ENCODE data around the gene NVL.

Gene NVL

DNA sequence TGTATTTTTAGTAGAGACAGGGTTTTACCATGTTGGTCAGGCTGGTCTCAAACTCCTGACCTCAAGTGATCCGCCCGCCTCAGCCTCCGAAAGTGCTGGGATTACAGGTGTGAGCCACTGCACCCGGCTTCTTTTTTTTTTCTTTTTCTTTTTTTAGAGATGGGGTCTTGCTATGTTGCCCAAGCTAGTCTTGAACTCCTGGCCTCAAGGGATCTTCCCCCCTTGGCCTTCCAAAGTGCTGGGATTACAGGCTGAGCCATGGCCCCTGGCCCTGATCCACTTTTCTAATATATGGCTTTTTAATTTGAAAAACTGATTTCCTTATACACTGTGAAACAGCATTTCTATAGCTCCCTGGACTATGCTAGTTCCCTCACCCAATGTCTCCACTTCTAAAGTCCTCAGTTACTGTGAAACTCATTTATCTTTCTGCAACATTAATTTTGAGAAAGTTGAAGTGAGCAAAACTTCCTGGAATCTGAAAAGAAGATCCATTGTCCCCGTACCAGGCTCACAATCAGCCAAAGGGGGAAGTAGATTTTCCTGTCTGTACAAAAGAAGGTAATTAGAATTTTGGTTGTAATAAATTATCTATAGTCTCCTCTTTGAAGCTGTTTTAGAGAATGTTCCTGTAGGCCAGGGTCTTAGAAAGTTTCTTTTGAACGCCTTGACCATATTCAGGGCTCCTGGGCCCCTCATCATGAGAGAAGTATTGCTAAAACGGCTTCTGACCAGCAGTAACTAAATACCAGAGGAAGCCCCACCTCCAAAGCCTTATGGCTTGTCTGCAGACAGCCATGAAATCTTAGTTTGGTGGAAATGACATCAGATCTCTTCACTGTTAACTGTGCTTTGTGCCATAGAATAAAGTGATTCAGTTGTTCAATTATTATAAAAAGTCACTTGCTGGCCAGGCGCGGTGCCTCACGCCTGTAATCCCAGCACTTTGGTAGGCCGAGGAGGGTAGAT, 112.0 kb downstream of the NVL start:
- ATAC-seq, result no peak
- TF ChIP-seq ZFP3 (CRISPR knock-in tag; IDR thresholded peaks at IDR 0.05) (no peak), OSR1 (CRISPR knock-in tag; IDR thresholded peaks at IDR 0.05) (no peak), PPARA (CRISPR knock-in tag; IDR thresholded peaks at IDR 0.05; ENCODE audit: borderline replicate concordance) (no peak), ZNF8 (CRISPR knock-in tag; IDR thresholded peaks at IDR 0.05) (no peak)
- TF ChIP-seq, protein P1, sequence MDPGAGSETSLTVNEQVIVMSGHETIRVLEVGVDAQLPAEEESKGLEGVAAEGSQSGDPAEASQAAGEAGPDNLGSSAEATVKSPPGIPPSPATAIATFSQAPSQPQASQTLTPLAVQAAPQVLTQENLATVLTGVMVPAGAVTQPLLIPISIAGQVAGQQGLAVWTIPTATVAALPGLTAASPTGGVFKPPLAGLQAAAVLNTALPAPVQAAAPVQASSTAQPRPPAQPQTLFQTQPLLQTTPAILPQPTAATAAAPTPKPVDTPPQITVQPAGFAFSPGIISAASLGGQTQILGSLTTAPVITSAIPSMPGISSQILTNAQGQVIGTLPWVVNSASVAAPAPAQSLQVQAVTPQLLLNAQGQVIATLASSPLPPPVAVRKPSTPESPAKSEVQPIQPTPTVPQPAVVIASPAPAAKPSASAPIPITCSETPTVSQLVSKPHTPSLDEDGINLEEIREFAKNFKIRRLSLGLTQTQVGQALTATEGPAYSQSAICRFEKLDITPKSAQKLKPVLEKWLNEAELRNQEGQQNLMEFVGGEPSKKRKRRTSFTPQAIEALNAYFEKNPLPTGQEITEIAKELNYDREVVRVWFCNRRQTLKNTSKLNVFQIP (CRISPR knock-in tag; IDR thresholded peaks at IDR 0.05; ENCODE audit: borderline replicate concordance, low read depth), result no peak
- TF ChIP-seq, protein P2, sequence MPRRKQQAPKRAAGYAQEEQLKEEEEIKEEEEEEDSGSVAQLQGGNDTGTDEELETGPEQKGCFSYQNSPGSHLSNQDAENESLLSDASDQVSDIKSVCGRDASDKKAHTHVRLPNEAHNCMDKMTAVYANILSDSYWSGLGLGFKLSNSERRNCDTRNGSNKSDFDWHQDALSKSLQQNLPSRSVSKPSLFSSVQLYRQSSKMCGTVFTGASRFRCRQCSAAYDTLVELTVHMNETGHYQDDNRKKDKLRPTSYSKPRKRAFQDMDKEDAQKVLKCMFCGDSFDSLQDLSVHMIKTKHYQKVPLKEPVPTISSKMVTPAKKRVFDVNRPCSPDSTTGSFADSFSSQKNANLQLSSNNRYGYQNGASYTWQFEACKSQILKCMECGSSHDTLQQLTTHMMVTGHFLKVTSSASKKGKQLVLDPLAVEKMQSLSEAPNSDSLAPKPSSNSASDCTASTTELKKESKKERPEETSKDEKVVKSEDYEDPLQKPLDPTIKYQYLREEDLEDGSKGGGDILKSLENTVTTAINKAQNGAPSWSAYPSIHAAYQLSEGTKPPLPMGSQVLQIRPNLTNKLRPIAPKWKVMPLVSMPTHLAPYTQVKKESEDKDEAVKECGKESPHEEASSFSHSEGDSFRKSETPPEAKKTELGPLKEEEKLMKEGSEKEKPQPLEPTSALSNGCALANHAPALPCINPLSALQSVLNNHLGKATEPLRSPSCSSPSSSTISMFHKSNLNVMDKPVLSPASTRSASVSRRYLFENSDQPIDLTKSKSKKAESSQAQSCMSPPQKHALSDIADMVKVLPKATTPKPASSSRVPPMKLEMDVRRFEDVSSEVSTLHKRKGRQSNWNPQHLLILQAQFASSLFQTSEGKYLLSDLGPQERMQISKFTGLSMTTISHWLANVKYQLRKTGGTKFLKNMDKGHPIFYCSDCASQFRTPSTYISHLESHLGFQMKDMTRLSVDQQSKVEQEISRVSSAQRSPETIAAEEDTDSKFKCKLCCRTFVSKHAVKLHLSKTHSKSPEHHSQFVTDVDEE (CRISPR knock-in tag; IDR thresholded peaks at IDR 0.05), result no peak
- TF ChIP-seq, protein P3, sequence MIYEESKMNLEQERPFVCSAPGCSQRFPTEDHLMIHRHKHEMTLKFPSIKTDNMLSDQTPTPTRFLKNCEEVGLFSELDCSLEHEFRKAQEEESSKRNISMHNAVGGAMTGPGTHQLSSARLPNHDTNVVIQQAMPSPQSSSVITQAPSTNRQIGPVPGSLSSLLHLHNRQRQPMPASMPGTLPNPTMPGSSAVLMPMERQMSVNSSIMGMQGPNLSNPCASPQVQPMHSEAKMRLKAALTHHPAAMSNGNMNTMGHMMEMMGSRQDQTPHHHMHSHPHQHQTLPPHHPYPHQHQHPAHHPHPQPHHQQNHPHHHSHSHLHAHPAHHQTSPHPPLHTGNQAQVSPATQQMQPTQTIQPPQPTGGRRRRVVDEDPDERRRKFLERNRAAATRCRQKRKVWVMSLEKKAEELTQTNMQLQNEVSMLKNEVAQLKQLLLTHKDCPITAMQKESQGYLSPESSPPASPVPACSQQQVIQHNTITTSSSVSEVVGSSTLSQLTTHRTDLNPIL (CRISPR knock-in tag; IDR thresholded peaks at IDR 0.05; ENCODE audit: low read depth), result no peak

DNA sequence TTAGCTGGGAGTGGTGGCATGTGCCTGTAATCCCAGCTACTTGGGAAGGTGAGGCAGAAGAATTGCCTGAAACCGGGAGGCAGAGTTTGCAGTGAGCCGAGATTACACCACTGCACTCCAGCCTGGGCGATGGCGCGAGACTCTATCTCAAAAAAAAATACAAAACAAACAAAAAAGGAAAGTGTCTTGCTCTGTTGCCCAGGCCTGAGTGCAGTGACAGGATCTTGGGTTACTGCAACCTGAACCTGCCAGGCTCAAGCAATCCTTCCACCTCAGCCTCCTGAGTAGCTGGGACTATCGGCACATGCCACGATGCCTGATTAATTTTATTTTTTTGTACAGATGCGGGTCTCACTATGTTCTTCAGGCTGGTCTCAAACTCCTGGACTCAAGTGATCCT, 113.6 kb downstream of the NVL start:
- no peak for TF ChIP-seq RARB (CRISPR knock-in tag; IDR thresholded peaks at IDR 0.05)
- TF ChIP-seq, protein P2 (CRISPR knock-in tag; IDR thresholded peaks at IDR 0.05), result no peak
- TF ChIP-seq ZC3H10 (CRISPR knock-in tag; IDR thresholded peaks at IDR 0.05), result no peak
- TF ChIP-seq ZFP3 (CRISPR knock-in tag; IDR thresholded peaks at IDR 0.05), result no peak
- no peak for TF ChIP-seq ZNF565 (CRISPR knock-in tag; conservative IDR thresholded peaks at IDR 0.05; ENCODE audit: low read depth)
- TF ChIP-seq TCF4 (CRISPR knock-in tag; IDR thresholded peaks at IDR 0.05; ENCODE audit: borderline replicate concordance), result no peak
- no peak for TF ChIP-seq GLIS3 (CRISPR knock-in tag; IDR thresholded peaks at IDR 0.05)
- TF ChIP-seq TOX (CRISPR knock-in tag; IDR thresholded peaks at IDR 0.05; ENCODE audit: borderline replicate concordance), result no peak
- no peak for TF ChIP-seq ZFP30 (CRISPR knock-in tag; IDR thresholded peaks at IDR 0.05)
- no peak for TF ChIP-seq ZNF8 (CRISPR knock-in tag; IDR thresholded peaks at IDR 0.05)
- no peak for TF ChIP-seq CSDC2 (CRISPR knock-in tag; IDR thresholded peaks at IDR 0.05)
- TF ChIP-seq, protein P3 (CRISPR knock-in tag; IDR thresholded peaks at IDR 0.05; ENCODE audit: low read depth), result no peak
- TF ChIP-seq ZNF70 (CRISPR knock-in tag; IDR thresholded peaks at IDR 0.05), result no peak
- no peak for ATAC-seq

DNA sequence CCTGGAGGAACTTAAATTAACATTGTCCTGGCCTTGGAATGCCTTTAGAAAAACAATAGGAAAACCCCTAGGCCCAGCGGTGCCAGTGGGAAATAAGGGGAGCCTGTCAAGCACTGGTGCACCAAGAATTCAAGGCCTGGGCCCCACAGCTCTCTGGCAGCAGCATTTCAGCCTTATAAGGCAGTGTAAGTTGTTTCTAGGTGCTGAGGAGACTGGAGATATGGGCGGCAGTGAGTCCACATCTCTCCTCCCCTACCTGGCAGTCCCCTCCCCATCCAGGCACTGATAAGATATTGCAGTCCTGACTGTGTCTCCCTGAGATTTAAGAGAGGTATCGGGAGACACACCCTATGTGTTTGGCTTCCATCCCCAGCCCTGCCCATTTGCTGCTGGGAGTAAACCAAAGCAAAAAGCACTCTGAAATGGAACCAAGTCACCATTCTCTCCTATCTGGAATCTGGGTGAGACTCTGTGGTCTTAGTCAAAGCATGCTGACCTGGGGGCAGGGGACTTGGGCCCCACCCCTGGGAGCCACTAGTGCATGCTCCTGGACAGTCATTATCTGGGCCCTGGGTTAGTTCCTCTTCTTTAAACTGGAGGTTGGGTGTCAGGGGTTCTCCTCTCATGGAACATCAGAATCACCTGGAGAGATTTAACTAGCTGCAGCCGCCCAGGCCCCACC, 116.4 kb downstream of the NVL start:
- ATAC-seq, result no peak
- TF ChIP-seq CSDC2 (CRISPR knock-in tag; IDR thresholded peaks at IDR 0.05), result no peak
- no peak for TF ChIP-seq ISL1 (CRISPR knock-in tag; IDR thresholded peaks at IDR 0.05)
- TF ChIP-seq ZNF8 (CRISPR knock-in tag; IDR thresholded peaks at IDR 0.05), result no peak
- TF ChIP-seq RARB (CRISPR knock-in tag; IDR thresholded peaks at IDR 0.05), result no peak
- no peak for TF ChIP-seq OSR1 (CRISPR knock-in tag; IDR thresholded peaks at IDR 0.05)
- TF ChIP-seq ZNF565 (CRISPR knock-in tag; conservative IDR thresholded peaks at IDR 0.05; ENCODE audit: low read depth), result no peak
- TF ChIP-seq ZC3H10 (CRISPR knock-in tag; IDR thresholded peaks at IDR 0.05), result no peak
- TF ChIP-seq ZFP3 (CRISPR knock-in tag; IDR thresholded peaks at IDR 0.05), result no peak
- no peak for TF ChIP-seq BACH2 (CRISPR knock-in tag; IDR thresholded peaks at IDR 0.05; ENCODE audit: borderline replicate concordance)
